Mesothelial cell of epicardium (in vitro differentiated cells): ENCODE results near the gene CUL9. TPM values are rescaled to one million over a fixed set of nuclear protein-coding genes. Genes with fewer than 3 reads are reported as not detected.

Experiments used
- DNase-seq, 2 experiments: peaks; one replicate each; pipeline ENCODE4 v3.0.0; 2021; ENCODE audit warnings: low spot score in 2 of 2; ENCODE audit not compliant: unreplicated experiment in 2 of 2
- H3K27ac Mint-ChIP-seq: 2 replicates; pipeline ENCODE4 v1.8.0; 2021; ENCODE audit warnings: mixed read lengths
- H3K27me3 Mint-ChIP-seq: 2 replicates; pipeline ENCODE4 v1.8.0; 2021; ENCODE audit warnings: low read depth, mixed read lengths
- H3K36me3 Mint-ChIP-seq: 2 replicates; pipeline ENCODE4 v1.8.0; 2021; ENCODE audit warnings: mixed read lengths
- H3K4me1 Mint-ChIP-seq: 2 replicates; pipeline ENCODE4 v1.8.0; 2021; ENCODE audit warnings: mixed read lengths
- H3K4me3 Mint-ChIP-seq: 2 replicates; pipeline ENCODE4 v1.8.0; 2021; ENCODE audit warnings: mild to moderate bottlenecking, moderate library complexity, mixed read lengths
- H3K9me3 Mint-ChIP-seq: 2 replicates; pipeline ENCODE4 v1.8.0; 2021; ENCODE audit warnings: mixed read lengths
- CTCF ChIP-seq: fragments of 200-600 bp; sonication (generic); IDR thresholded peaks from one replicate; pipeline ENCODE4 v1.5.0; 2021; ENCODE audit warnings: antibody characterized with exemption; ENCODE audit not compliant: unreplicated experiment
- total RNA-seq: library from RNA; stranded (reverse); gene quantifications from 3 replicates; pipeline ENCODE4 v1.2.1, GENCODE V29; 2021

The CUL9 gene
- total RNA-seq, 1 donor from 2014 or later, result 72.1 TPM

- H3K4me3 Mint-ChIP-seq, result no peak overlapping the region
- no peak for DNase-seq
- no peaks in the 10 kb centered on the region for H3K4me1 Mint-ChIP-seq
- TF ChIP-seq CTCF, result no peak
- no peaks in the 10 kb centered on the region for H3K9me3 Mint-ChIP-seq
- no peaks in the 10 kb centered on the region for H3K27me3 Mint-ChIP-seq
- H3K27ac Mint-ChIP-seq, result peak overlapping the region; percentile 3
- peaks cover 32% of the 10 kb centered on the region for H3K36me3 Mint-ChIP-seq
Observed at GRCh38 chr6:43189776-43190304, 7.8 kb downstream of the CUL9 start.

GRCh38 chr6:43192911-43193310 is 10.9 kb downstream of the CUL9 start:
- Mint-ChIP-seq H3K27ac (no peak overlapping the region), H3K9me3 (no peaks in the 10 kb centered on the region), H3K4me1 (no peaks in the 10 kb centered on the region), H3K36me3 (peaks cover 32% of the 10 kb centered on the region), H3K4me3 (no peak overlapping the region), H3K27me3 (no peaks in the 10 kb centered on the region)
- TF ChIP-seq CTCF, result no peak
- no peak for DNase-seq

GRCh38 chr6:43193929-43194328 is 11.9 kb downstream of the CUL9 start:
- no peak overlapping the region for H3K4me3 Mint-ChIP-seq
- peaks cover 26% of the 10 kb centered on the region for H3K36me3 Mint-ChIP-seq
- no peaks in the 10 kb centered on the region for H3K27me3 Mint-ChIP-seq
- H3K27ac Mint-ChIP-seq, result no peak overlapping the region
- no peak for DNase-seq
- no peak for TF ChIP-seq CTCF
- H3K4me1 Mint-ChIP-seq, result no peaks in the 10 kb centered on the region
- H3K9me3 Mint-ChIP-seq, result no peaks in the 10 kb centered on the region

DNA sequence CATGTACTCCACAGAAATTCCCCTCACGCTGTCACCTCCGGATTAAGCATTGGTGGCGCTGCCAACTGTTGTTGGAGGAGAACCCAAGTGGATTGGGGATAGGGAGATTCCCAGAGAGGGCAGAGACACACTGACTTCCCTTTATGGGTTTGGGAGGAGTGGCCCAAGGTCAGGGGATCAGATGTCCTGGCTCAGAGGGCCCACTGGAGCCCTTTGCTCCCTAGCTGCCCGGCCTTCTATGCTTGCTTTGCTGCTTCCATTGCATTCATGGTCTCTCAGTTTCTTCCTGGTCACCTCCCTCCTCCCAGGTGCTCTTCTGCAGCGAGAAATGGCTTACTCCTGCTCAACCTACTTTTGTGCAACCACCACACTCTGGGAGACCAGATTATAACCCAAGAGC is 14.3 kb downstream of the CUL9 start:
- H3K27ac Mint-ChIP-seq, result no peak overlapping the region
- DNase-seq, result no peak
- H3K4me1 Mint-ChIP-seq, result no peaks in the 10 kb centered on the region
- no peaks in the 10 kb centered on the region for H3K27me3 Mint-ChIP-seq
- H3K4me3 Mint-ChIP-seq, result no peak overlapping the region
- no peak for TF ChIP-seq CTCF
- peaks cover 35% of the 10 kb centered on the region for H3K36me3 Mint-ChIP-seq
- H3K9me3 Mint-ChIP-seq, result no peaks in the 10 kb centered on the region

- Mint-ChIP-seq H3K27me3 (no peaks in the 10 kb centered on the region), H3K4me1 (no peaks in the 10 kb centered on the region), H3K36me3 (peaks cover 32% of the 10 kb centered on the region), H3K27ac (no peak overlapping the region), H3K4me3 (no peak overlapping the region), H3K9me3 (no peaks in the 10 kb centered on the region)
- TF ChIP-seq CTCF, result no peak
- no peak for DNase-seq
Observed at GRCh38 chr6:43199912-43200311, 17.9 kb downstream of the CUL9 start.

DNA sequence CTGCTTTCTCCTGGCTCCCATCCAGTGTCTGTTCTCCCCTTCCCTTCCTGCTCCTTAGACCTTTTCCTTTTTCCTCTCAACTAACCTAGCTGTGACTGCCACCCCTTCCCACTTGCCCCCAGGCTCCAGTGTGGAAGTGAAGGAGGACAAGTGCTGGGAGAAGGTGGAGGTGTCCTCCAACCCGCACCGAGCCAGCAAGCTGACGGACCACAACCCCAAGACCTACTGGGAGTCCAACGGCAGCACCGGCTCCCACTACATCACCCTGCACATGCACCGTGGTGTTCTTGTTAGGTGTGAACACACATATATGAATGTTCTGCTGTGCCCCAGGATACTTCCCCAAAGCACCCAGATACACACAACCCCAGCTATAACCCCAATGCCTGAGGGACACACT is 18.5 kb downstream of the CUL9 start:
- Mint-ChIP-seq H3K4me3 (no peak overlapping the region), H3K27ac (no peak overlapping the region), H3K4me1 (no peaks in the 10 kb centered on the region), H3K9me3 (no peaks in the 10 kb centered on the region), H3K27me3 (no peaks in the 10 kb centered on the region), H3K36me3 (peaks cover 33% of the 10 kb centered on the region)
- TF ChIP-seq CTCF, result no peak
- no peak for DNase-seq
